NCI-H2081 treated with DMSO at 0.1 percent for 48 hours (cell line): ENCODE measurements around the gene VIT.
"Not testable (repeated sequence)": the region's sequence is repeated elsewhere in the genome, so short reads cannot be mapped to it uniquely, and the experiment has no call there.

Experiments
- DNase-seq: peaks from one replicate; lab custom pipeline; 2025; lab: John Stamatoyannopoulos, UW

The VIT gene

GRCh38 chr2:36677996-36678605 lies 18.4 kb upstream of the VIT start:
- DNase-seq: no peak

GRCh38 chr2:36678856-36679255 lies 17.7 kb upstream of the VIT start:
- no peak for DNase-seq

- no peak for DNase-seq
Observed at GRCh38 chr2:36680012-36680411, 16.5 kb upstream of the VIT start.

DNA sequence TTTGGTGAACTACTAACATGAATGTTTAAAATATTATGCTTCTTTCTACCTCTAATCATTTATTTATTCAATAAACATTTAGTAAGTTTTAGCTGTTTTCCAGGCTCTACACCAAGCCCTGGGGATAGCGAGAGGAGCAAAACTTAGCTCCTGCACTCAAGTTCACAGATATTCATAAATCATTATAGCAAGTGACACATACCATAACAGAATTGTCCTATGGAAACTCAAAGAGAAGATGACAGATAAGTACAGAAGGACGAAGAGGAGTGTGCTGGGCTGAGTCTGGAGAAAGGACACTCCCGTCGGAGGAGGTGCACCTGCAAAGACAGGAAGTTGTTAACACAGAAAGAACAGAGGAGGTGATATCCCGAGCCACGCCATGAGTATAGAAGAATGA lies 13.9 kb upstream of the VIT start:
- no peak for DNase-seq

- DNase-seq: no peak
Observed at GRCh38 chr2:36683002-36683401, 13.5 kb upstream of the VIT start.

DNA sequence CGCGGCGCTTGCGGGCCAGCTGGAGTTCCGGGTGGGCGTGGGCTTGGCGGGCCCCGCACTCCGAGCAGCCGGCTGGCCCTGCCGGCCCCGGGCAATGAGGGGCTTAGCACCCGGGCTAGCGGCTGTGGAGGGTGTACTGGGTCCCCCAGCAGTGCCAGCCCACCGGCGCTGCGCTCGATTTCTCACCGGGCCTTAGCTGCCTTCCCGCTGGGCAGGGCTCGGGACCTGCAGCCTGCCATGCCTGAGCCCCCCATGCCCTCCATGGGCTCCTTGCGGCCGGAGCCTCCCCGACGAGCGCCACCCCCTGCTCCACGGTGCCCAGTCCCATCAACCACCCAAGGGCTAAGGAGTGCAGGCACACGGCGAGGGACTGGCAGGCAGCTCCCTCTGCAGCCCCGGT lies 8.2 kb upstream of the VIT start:
- not testable (repeated sequence) for DNase-seq

DNA sequence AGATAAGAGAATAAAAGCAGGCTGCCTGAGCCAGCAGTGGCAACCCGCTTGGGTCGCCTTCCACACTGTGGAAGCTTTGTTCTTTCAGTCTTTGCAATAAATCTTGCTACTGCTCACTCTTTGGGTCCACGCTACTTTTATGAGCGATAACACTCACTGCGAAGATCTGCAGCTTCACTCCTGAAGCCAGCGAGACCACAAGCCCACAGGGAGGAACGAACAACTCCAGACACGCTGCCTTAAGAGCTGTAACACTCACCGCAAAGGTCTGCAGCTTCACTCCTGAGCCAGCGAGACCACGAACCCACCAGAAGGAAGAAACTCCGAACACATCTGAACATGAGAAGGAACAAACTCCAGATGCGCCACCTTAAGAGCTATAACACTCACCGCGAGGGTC lies 7.5 kb upstream of the VIT start:
- not testable (repeated sequence) for DNase-seq

GRCh38 chr2:36692121-36692520 lies 4.4 kb upstream of the VIT start:
- DNase-seq: no peak

DNA sequence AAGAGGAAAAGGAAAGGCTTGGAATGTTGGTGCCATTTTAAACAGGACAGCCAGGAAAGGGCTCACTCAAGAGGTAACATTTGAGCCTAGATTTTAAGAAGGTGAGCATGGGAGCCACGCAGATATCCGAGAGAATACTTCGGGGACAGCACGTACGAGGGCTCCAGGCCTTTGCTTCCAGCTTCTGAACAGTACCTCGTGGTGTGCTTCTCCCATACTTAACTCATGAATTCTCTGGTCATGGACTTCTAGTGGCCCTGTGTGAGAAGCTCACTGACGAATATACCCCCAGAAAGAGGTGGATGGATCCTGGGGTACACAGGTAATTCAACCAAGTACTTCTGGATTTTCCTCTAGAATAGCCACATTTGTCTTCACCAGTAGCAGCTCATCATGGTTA lies 2.7 kb upstream of the VIT start:
- no peak for DNase-seq

DNA sequence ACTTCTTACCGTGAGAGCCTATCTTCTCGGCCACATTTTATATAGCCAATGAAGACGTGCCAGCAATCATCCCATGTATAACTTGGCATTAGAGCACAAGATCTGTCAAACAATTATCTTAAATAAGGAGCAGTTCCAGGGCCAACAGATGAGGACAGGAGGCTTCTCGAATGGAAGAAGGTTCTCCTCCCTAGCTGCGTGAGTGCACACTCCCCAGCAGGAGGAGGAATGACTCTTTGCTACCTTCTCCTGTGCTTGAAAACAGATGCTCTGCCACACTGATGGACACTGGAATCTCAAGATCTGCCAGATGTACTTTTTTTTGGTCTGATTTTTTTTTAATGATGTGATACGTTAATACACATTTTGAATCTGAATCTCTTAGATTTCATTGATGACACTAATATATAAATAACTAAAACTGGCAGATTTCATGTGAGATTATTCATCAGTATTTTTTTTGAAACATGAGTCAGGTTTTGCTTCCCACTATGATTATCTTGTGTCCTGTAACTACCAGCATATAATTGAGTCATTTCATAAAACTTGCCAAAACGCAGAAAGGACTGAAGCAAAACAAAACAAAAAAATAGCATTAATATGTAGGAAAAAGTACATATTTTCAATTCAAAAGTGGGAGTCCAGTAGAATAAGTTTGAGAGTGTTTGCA lies 626 bp upstream of the VIT start:
- no peak for DNase-seq

- no peak for DNase-seq
Observed at GRCh38 chr2:36697424-36698066, 1.0 kb downstream of the VIT start.

- DNase-seq: no peak
Observed at GRCh38 chr2:36698993-36699392, 2.5 kb downstream of the VIT start.

DNA sequence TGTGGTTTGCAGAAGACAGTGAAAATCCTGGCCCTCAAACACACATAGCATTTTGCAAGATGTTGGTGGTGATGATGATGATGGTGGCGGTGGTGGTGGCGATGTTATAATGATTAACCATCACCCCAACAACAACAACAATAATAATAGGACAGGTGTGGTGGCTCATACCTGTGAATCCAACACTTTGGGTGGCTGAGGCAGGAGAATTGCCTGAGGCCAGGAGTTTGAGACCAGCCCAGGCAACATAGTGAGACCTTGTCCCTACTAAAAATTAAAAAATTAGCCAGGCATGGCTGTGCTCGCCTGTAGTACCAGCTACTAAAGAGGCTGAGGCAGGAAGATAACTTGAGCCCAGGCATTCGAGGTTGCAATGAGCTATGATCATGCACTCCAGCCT lies 3.8 kb downstream of the VIT start:
- no peak for DNase-seq

- DNase-seq: no peak
Observed at GRCh38 chr2:36701391-36701795, 4.9 kb downstream of the VIT start.

DNA sequence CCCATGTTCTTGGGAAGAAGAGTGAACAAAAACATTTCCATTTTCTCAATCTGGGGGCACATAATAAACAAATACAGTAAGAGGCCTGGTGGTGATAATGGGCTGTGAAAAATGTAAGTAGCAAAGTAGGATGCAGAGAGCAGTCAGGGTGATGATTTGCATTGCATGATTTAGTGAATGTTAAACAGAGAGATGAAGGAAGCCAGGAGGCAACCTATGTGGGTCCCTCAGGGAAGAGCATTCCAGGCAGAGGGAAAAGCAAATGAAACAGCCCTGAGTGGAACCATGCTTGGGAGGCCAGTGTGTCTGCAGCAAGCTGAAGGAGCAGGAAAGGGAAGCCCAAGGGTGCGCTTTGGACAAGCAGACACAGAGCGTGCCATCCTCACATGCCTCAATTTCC lies 5.4 kb downstream of the VIT start:
- DNase-seq: no peak

DNA sequence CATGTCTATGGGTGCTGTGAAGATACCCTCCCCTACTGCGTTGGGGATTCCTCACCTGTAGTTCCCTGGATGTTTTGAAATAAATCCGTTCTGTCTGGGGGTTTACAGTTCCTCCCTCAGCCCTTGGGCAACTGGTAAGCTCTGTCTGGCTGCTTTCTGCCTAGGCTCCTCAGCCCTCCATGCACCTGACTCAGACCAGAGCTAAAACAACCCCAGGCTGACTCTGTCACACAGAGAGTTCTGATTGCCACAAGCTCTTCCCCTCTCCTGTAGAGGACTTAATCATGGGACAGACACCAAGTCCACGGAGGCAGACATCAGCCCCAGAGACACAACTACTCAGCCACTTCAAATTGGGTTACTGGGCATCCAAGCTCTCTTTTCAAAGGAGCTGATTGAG lies 6.3 kb downstream of the VIT start:
- DNase-seq: no peak

DNA sequence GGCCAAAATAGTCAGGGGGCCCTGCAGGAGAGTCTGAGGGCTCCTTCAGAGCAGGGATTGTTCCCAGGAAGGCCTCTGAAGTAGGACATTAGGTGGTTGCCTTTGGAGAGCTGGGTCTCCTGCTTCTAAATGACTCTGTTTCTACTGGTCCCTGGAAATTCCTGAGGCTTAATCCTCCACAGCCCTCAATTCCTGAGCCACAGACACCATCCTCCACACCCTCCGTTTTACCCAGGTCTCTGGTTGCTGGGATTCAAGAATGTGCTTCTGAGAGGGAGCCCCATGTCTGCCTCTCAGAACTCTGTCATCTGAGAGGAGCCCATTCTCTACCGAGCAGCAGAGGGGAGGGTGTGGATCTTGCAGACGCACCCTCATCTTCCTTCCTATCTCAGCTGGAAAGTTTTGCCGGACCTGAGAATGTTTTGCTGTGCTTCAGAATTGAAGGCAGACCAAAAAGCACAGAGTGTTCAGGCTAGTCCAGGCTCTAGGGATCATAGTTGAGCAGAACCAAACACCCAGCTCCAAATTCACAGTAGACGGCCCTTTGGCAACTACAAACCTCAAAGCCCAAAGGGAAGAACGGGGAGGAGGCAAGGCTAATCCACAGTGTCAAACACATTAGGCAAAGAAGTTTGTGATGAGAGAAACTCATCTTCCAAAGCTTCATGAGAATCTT lies 8.1 kb downstream of the VIT start:
- DNase-seq: no peak

DNA sequence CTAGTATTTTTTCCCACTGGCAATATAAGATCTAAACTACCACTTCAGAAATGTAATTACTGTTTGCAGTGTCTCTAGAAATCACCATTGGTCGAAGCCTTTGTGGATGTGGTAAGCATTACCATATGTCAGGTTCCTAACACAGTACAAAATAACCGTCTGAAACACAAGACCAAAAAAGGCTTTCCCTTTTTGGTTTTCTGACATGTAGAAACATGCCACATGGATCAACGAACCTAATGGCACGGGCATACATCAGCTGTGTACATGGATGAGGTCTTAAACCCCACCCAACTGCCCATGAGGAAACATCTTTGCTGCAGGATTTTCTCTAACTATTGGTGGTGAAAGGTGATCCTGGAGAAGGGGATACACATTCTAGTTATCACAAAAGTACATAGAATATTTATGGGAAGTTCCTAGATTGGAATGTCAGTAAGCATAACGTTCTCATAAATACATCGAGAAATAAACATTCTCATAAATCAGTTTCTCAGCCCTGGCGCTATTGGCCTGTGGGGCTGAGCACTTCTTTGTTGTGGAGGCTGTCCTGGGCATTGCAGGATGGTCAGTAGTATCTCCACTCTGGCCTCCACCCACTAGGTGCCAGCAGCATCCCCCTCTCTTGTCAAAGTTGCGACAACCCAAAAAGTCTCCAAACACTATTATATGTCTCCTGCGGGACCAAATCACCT lies 9.0 kb downstream of the VIT start:
- DNase-seq: no peak

GRCh38 chr2:36706021-36706876 lies 9.7 kb downstream of the VIT start:
- no peak for DNase-seq

GRCh38 chr2:36707050-36707449 lies 10.5 kb downstream of the VIT start:
- DNase-seq: no peak

DNA sequence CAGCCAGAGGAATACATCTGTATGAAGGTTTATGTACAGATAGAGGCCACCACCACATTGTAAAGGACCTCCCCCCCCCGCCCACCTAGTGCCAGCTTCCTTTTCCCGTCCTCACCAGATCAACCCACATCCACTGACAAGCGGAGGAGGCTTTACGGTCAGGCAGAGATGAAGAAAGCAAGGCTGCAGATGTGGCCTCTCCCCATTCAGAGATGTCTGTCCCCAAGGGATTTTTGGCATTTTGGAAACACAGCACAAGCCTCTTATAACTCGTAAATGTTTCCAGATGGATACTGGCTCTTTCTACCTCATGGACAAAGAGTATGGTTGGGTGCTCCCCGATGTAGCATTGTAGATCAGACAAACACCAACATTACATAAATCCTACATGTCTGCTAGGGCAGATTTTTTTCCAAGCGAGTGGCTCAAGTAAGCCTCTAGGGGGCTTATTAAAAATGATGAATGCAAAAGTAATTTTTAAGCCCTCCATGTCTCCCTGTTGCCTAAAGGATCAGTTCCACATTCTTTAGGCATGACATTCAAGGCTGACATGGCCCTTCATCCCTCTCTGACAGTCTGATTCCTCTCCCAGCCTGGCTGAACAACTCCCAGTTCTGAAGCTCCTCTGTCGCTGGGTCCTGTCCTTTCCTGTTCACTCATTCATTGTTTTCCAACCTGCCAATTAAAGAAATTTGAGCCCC lies 11.7 kb downstream of the VIT start:
- DNase-seq: no peak
